GM12878 (cell line): ENCODE data around the gene TBXAS1. TPM values are rescaled to one million over a fixed set of nuclear protein-coding genes. Genes with fewer than 3 reads are reported as not detected.

Source experiments
- ATAC-seq: fragments of 200-7000 bp; cut with Tn5 transposase; 3 replicates; pipeline ENCODE4 v1.9.1; 2020; ENCODE audit warnings: mild to moderate bottlenecking, moderate library complexity
- BruUV-seq: library from RNA; stranded (reverse); fragments of 400-500 nt; replicated peaks from 2 replicates; lab custom pipeline; 2021; lab: Mats Ljungman, UMichigan
- CTCF ChIA-PET: fragments of 300-600 bp; sonication (Branson Sonifier 250); formaldehyde crosslinking; extraction: SDS; loops from one replicate; lab custom pipeline; 2021; ENCODE audit warnings: inconsistent platforms; lab: Yijun Ruan, JAX
- POLR2A ChIA-PET: fragments of 350-600 bp; formaldehyde crosslinking; extraction: SDS; loops from one replicate; lab custom pipeline; 2021; ENCODE audit warnings: inconsistent platforms; lab: Charles Lee
- RAD21 ChIA-PET: fragments of 300-600 bp; sonication (Branson Sonifier 250); formaldehyde crosslinking; loops from one replicate; lab custom pipeline; 2023; ENCODE audit warnings: antibody characterized with exemption; ENCODE audit not compliant: unreplicated experiment; lab: Charles Lee
- SMC1A ChIA-PET: fragments of 300-600 bp; sonication (Branson Sonifier 250); formaldehyde crosslinking; loops from one replicate; lab custom pipeline; 2023; ENCODE audit not compliant: unreplicated experiment, uncharacterized antibody; lab: Charles Lee
- DNase-seq: peaks from one replicate; pipeline ENCODE4 v3.0.0-alpha.2; 2011; ENCODE audit warnings: low read depth, low spot score
- FAIRE-seq: peaks from 3 replicates; lab custom pipeline; 2011; peaks lifted over from hg19 to GRCh38; lab: Jason Lieb, UNC
- H2AFZ ChIP-seq: 2 replicates; pipeline ENCODE4 v1.6.0; 2011; ENCODE audit warnings: low read depth, low read length, control low read depth; ENCODE audit not compliant: control insufficient read depth
- H3K27ac ChIP-seq: 2 replicates; pipeline ENCODE4 v1.5.1; 2011; ENCODE audit warnings: control low read depth; ENCODE audit not compliant: control insufficient read depth, insufficient read depth
- H3K27me3 ChIP-seq, 2 experiments: replicated peaks in 1 of 2; 2 replicates each; pipeline versions ENCODE4 v1.6.0 to v1.6.1; 2011; ENCODE audit warnings: low read length in 1 of 2; ENCODE audit not compliant: control insufficient read depth in 2 of 2, insufficient read depth in 2 of 2
- H3K36me3 ChIP-seq, 2 experiments: 2 replicates each; pipeline ENCODE4 v1.5.1; 2011; ENCODE audit warnings: low read length in 1 of 2; ENCODE audit not compliant: control insufficient read depth in 2 of 2, insufficient read depth in 2 of 2
- H3K4me1 ChIP-seq: 2 replicates; pipeline ENCODE4 v1.6.1; 2011; ENCODE audit warnings: mild to moderate bottlenecking, low read length, moderate library complexity, mixed read lengths; ENCODE audit not compliant: control insufficient read depth, insufficient read depth
- H3K4me2 ChIP-seq: 2 replicates; pipeline ENCODE4 v1.6.0; 2011; ENCODE audit warnings: control low read depth; ENCODE audit not compliant: control insufficient read depth, insufficient read depth
- H3K4me3 ChIP-seq: fragments of 200-600 bp; sonication (generic); 2 replicates; pipeline ENCODE4 v1.5.1; 2016
- H3K79me2 ChIP-seq: 2 replicates; pipeline ENCODE4 v1.6.0; 2011; ENCODE audit warnings: low read length; ENCODE audit not compliant: control insufficient read depth, insufficient read depth
- H3K9ac ChIP-seq: 2 replicates; pipeline ENCODE4 v1.8.0; 2011; ENCODE audit warnings: low read length, control low read depth, mixed read lengths; ENCODE audit not compliant: control insufficient read depth, insufficient read depth
- H3K9me3 ChIP-seq: replicated peaks from 3 replicates; pipeline ENCODE4 v1.5.1; 2011; ENCODE audit warnings: mild to moderate bottlenecking, low read length; ENCODE audit not compliant: control insufficient read depth, insufficient read depth
- H4K20me1 ChIP-seq: 2 replicates; pipeline ENCODE4 v1.6.0; 2011; ENCODE audit not compliant: control insufficient read depth, insufficient read depth
- BHLHE40 ChIP-seq, 2 experiments: fragments of 450-650 bp in 1 of 2; IDR thresholded peaks; 2 replicates each; pipeline ENCODE4 v1.6.1; 2011 to 2017; ENCODE audit warnings: low read depth in 2 of 2, borderline replicate concordance in 1 of 2, improper control_type of control experiment in 1 of 2, low read length in 1 of 2, mild to moderate bottlenecking in 1 of 2
- GABPA ChIP-seq: IDR thresholded peaks from 2 replicates; pipeline ENCODE4 v1.6.1; 2014; ENCODE audit warnings: antibody characterized with exemption, low read depth, mild to moderate bottlenecking, inconsistent platforms
- MTA2 ChIP-seq: fragments of 450-650 bp; IDR thresholded peaks from 2 replicates; pipeline ENCODE4 v1.6.1; 2016; ENCODE audit warnings: low read depth, mild to moderate bottlenecking, moderate library complexity
- STAT1 ChIP-seq: fragments of 450-650 bp; conservative IDR thresholded peaks from 2 replicates; pipeline ENCODE4 v1.6.1; 2014; ENCODE audit warnings: antibody characterized with exemption, mild to moderate bottlenecking
- ZNF24 ChIP-seq: fragments of 450-650 bp; IDR thresholded peaks from 2 replicates; pipeline ENCODE4 v1.6.1; 2017; ENCODE audit warnings: antibody characterized with exemption, mild to moderate bottlenecking
- WGBS: methylation state at CpG from one replicate; pipeline ENCODE4 v1.1.6; 2016; ENCODE audit warnings: low lambda C conversion rate; ENCODE audit not compliant: insufficient replicate concordance, insufficient coverage; ENCODE audit errors: missing lambda C conversion rate; 5-methylcytosine and 5-hydroxymethylcytosine counted together
- in situ Hi-C: fragments of 300-500 bp; cut with MboI; formaldehyde crosslinking; loops from 9 replicates; pipeline ENCODE4 v1.14.3; 2018; ENCODE audit warnings: mixed read lengths
- intact Hi-C: fragments of 100-400 bp; cut with micrococcal nuclease; formaldehyde crosslinking; loops from one replicate; pipeline ENCODE4 v1.14.2; 2022; ENCODE audit not compliant: unreplicated experiment
- polyA plus RNA-seq, 11 experiments: library from polyadenylated mRNA; depleted of rRNA in 4 of 11; unstranded in 6 of 11; stranded (reverse) in 5 of 11; fragments of >200 nt; fragmentation: Nextera tagmentation in 4 of 11; fragmentation: Illumina TruSeq in 1 of 11; extraction: Ambion mirVana in 4 of 11; extraction: Trizol in 1 of 11; gene quantifications; 1 replicate in 1 of 11; 2 replicates in 10 of 11; pipeline versions ENCODE4 v1.2.1 to v1.2.3, GENCODE V29; 2011 to 2016; ENCODE audit warnings: inconsistent platforms in 2 of 11, missing spikeins in 2 of 11, low read depth in 1 of 11
- total RNA-seq, 4 experiments: library from RNA; depleted of rRNA in 3 of 4; stranded (reverse); fragments of >200 nt in 3 of 4; fragmentation: Illumina TruSeq in 1 of 4; extraction: Trizol in 1 of 4; gene quantifications; 2 replicates each; pipeline versions ENCODE4 v1.2.1 to v1.2.3, GENCODE V29; 2013 to 2021

Gene TBXAS1
- total and polyA plus RNA-seq, 10 of the 15 experiments (the other 5 are each of a cell fraction or from before 2014, with no cell fraction given) = 1.5 to 32.7 (median 16.3) TPM

DNA sequence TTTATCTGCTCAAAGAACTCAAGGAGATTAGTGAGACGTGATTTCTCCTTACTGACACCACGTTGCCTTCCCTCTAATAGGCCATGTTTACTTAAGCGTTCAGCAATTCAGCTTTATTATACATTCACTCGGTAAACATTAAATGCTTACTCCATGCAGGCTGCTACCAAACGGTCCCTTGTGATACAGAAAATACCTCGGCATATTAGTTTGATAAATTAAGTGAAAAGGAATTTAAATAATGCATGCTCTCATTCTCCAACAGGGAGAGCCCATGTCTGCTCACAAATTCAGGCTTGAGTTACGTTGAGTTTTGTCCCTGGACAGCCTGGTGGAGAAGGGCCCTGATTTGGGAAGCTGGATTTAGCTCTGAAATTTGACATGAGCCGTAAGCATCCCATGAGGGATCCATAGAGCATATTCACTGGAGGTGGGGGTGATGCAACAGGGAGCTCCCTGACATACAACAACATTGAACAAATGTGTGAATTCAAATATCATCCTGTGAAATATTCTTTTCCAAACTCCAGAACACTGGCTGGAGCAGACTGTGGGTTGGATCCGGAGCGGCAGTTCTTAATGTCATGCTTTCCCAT, 86.3 kb downstream of the TBXAS1 start:
- H3K4me2 ChIP-seq = no peak overlapping the region
- no peaks in the 10 kb centered on the region for H3K9me3 ChIP-seq
- POLR2A ChIA-PET = interaction anchor here (0.5 to 0.8 kb wide), 3 partner anchors 17 to 38 kb away, joined by 3 read pairs; no protein-coding TSS in a partner anchor
- H2AFZ ChIP-seq = no peak overlapping the region
- SMC1A ChIA-PET = interaction anchor here (0.9 to 4.4 kb wide), 11 partner anchors 8 to 270 kb away, joined by 3 to 45 read pairs (median 9); no protein-coding TSS in a partner anchor
- RAD21 ChIA-PET = interaction anchor here (0.7 to 3.0 kb wide), 4 partner anchors 16 to 85 kb away, joined by 3 to 13 read pairs (median 10); no protein-coding TSS in a partner anchor
- H4K20me1 ChIP-seq = no peaks in the 10 kb centered on the region
- CTCF ChIA-PET = interaction anchor here (1.0 to 3.9 kb wide), 4 partner anchors 8 to 22 kb away, joined by 3 to 17 read pairs (median 10); no protein-coding TSS in a partner anchor
- DNase-seq (no peak), FAIRE-seq (no peak), ATAC-seq (no peak)
- in situ Hi-C loops = no loop called here
- no peaks in the 10 kb centered on the region for H3K27me3 ChIP-seq
- WGBS = 94% methylated on average over 10 of the region's 10 CpGs
- TF ChIP-seq GABPA (no peak), ZNF24 (no peak), BHLHE40 (IDR thresholded peaks at IDR 0.05; ENCODE audit: borderline replicate concordance in 1 of 2, low read depth in 2 of 2, low read length in 1 of 2) (no peak), STAT1 (no peak), MTA2 (no peak)
- peak overlapping the region; percentile 88; the same call in 1 of the 2 replicates for H3K27ac ChIP-seq
- intact Hi-C loops = no loop called here
- H3K4me3 ChIP-seq = no peak overlapping the region
- no peak overlapping the region for H3K9ac ChIP-seq
- no TSS peak for BruUV-seq
- H3K36me3 ChIP-seq = no peaks in the 10 kb centered on the region
- H3K79me2 ChIP-seq = no peaks in the 10 kb centered on the region
- H3K4me1 ChIP-seq = peaks cover 29% of the 10 kb centered on the region
